Brain pericyte (primary cell): Measurements from ENCODE around the gene LY6G6D.
A peak's percentile ranks its signal among the peaks of the same experiment; 100 is the strongest.
"Not testable (repeated sequence)": the region's sequence is repeated elsewhere in the genome, so short reads cannot be mapped to it uniquely, and the experiment has no call there.

Source experiments
- DNase-seq: peaks from one replicate; pipeline ENCODE4 v3.0.0-alpha.2; 2012; ENCODE audit warnings: low read depth, low spot score

Gene LY6G6D

GRCh38 chr6:31692353-31692752, 22.8 kb upstream of the LY6G6D start:
- no peak for DNase-seq

DNA sequence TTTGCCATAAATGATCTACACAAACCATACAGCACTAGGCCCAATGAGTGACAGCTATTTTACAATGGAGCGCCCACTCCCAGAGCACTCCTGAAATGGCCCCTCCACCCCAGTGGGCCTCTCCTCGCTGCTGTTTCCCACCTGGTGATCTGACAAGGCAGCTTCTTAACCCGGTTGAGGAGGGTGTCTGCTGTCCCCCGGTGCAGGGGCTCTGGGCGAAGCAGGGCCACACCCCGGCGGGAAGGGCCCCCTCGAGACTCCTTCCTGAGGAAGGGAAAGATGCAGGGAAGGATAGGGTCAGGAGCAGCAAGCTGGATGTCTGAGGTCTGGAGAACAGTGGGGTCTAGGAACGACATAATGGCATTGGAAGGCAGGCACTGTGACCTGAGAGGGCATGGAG, 22.3 kb upstream of the LY6G6D start:
- no peak for DNase-seq

DNA sequence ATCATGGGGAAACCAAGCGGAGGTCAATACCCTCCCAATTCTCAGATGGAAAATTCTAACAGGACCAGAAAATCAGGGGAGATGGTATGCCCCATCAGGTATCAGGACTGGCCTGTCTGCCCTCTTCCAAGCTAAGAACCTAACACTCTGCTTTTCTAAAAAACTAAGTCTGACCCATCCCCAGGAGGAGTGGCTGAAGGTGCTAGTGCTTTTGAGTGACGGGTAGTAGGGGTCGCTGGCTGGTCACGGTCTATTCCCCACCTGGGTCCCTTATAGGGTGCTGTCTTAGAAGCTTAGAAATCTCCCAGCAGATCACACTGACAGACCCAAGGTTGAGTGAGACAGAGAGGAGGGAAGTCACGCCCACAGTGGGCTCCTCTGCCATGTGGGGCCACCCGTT, 21.6 kb upstream of the LY6G6D start:
- DNase-seq = no peak

DNA sequence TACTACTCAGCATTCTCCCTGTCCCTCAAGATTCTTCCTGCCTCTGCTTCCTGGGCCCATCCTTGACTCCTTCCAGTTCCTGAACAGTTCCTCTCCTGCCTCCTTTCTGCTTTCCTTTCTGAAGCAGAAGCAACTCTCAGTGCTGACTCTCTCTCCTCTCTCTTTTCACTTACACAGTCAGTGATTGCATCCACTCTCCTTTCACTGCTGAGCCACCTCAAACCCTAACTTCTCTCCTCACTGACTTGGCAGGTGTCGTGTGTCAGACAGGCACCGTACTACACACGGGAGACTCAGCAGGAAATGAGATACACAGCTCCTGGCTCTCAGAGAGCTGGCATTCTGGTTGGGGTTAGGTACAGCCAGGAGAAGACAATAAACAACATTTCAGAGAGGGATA, 17.6 kb upstream of the LY6G6D start:
- no peak for DNase-seq

GRCh38 chr6:31700740-31701401, 14.3 kb upstream of the LY6G6D start:
- no peak for DNase-seq

DNA sequence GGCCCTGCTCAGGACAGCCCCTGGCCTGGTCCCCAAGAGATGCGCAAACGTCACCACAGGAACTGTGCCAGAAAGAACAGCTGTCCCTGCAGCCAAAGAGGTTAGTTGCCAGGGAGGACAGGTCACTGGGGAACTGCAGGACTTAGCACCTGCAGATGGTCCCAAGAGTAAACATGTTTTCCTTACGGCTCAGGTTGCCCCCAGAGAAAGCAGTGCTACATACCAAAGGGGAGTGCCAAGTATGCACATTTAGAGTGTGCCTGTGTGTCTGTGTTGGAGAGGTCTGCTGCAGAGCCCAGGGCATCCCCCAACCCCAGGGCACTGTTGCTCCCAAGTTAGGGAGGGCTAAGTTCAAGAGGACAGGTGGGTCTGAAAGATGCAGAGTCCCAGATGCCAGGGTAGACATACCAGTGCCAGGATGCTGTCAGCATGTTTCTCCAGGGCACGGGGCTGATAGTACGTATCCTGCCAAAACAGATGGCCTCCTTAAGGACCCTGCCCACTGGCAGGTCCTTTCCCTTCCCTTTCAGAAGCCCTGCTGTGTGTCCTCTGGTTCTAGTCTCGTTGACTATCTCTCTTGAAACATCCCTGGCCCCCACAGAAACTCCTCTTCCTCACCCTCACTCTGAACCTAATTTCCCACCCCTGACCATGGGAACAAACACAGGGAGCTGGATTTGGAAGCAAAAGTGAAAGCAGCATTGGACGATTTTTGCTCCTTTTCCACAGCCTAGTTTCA, 13.3 kb upstream of the LY6G6D start:
- no peak for DNase-seq

- no peak for DNase-seq
These were observed 12.7 kb upstream of the LY6G6D start for GRCh38 chr6:31702405-31702818.

GRCh38 chr6:31702819-31703716, 12.1 kb upstream of the LY6G6D start, which contains the start of gene ABHD16A:
TSS of gene ABHD16A (minus strand) at chr6:31703324. CDS start at chr6:31703281, 43 bp downstream.
- DNase-seq = peak; percentile 96

GRCh38 chr6:31705931-31706330, 9.2 kb upstream of the LY6G6D start:
- DNase-seq = no peak

DNA sequence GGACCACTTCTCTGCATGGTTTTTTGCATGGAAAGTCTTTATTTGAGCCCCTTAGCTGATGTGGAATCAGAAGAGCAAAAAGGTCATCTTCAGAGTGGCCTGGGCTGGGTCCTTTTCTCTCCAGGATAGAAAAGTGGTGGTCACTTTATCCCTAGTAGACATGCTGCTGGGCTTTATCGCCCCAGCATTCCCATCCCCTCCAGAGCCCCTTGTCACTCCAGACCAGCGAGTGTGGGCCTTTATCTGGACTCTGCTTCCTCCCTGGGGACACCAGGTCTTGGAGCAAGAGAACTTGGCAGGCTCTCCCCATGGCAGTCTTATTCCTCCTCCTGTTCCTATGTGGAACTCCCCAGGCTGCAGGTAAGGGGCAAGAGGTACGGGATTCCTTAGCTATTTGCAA, 8.5 kb upstream of the LY6G6D start, which contains the start of gene LY6G6F:
LY6G6F (plus strand) TSS at position 268 of the 400 bp plus-strand sequence; CDS start at position 309, 41 bp downstream.
- no peak for DNase-seq

GRCh38 chr6:31707701-31708100, 7.4 kb upstream of the LY6G6D start:
- no peak for DNase-seq

DNA sequence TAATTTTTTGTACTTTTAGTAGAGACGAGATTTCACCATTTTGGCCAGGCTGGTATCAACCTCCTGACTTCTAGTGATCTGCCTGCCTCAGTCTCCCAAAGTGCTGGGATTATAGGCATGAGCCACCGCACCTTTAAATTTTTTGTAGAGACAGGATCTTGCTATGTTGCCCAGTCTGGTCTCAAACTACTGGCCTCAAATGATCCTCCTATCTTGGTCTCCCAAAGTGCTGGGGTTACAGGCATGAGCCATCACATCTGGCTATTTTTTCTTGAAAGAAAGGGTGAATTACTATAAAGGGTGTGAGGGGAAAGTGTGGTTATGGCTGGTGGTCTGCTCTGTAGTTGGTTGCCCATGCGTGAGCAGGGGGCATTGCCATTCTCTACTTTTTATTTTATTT, 6.9 kb upstream of the LY6G6D start:
- DNase-seq = no peak

- not testable (repeated sequence) for DNase-seq
These were observed 6.0 kb upstream of the LY6G6D start for GRCh38 chr6:31709157-31709556.

DNA sequence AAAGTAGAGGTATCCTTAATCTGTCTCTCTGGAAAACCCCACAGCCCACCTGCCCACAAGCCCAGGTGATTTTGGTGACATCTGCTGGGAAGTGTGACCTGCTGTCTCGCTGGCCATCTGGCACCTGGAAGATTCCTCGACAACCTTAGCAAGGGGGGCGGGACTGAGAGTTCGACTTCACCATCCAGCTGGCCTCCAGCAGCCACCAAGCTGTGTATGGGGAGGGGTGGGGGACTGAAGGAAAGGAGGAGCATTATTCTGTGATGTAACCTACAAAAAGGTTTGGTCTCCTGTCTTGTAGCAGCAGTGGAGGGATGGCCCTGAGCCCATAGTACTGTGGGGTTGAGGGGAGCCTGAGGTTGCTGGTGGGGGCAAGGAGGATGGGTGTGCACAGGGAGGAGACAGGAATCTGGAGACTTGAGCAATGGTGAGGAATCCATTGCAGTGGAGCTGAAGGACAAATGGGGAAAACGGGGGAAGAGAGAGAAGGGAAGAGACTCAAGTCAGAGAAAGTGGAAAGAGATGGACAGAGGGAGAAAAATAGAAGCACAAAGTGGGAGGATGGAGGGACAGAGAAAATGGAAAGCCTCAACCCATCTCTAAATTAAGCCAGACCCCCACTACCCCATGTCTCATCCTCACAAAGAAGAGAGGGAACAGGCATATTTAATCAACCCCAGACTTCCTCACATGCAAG, 4.5 kb upstream of the LY6G6D start:
- DNase-seq = no peak

GRCh38 chr6:31711233-31711632, 3.9 kb upstream of the LY6G6D start:
- DNase-seq = no peak

GRCh38 chr6:31712296-31712695, 2.9 kb upstream of the LY6G6D start:
- no peak for DNase-seq

DNA sequence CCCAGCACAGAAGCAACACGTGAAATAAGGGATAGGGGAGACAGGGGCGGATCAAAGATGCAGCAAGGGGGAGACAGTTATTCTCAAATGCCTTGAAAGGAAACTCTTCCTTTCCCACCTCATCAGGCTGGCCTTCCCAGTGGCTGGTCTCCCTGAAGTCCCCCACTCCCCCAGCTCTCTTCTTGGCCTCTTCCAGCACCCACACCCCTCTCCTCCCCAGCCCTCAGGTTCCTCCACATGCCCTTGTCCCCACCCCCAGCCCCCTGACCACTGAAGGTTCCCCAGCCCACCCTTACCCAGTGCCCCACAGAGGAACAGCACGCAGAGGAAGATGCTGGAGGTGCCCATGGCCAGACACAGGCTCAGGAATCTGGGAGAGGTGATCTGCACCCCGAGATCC, 1.7 kb upstream of the LY6G6D start:
- DNase-seq = no peak

DNA sequence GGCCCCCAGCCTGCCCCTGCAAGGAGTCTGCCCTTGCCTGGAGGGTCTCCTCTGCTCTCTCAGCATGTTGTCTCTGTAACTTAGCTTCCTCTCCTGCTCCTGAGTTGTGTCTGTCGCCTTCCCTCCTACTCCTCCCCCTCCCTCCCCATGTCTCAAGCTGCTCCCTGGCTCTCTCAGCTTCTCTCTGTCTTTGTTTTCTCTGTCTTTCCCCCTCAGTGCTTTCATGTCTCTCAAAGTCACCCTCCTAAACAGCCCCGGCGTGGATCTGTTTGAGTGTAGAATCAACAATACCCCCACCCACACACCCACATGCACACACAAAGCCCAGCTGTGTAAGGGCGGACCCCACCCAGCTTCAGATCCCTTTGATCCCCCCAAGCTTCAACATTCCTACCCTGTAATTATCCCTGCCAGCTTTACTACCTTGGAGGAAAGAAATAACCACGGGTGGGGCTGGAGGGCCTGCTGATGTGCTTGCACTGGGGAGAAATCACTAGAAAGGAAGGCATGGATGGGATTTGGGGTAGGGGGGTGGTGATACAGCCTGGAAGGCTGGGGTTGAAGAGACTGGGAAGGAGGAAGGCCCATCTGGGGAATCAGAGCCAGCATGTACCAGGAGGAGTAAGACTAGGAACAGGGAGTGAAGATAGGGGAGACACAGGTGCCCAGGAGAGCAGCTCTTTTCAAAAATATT, 1.0 kb upstream of the LY6G6D start:
- DNase-seq = no peak

- no peak for DNase-seq
These were observed 2.5 kb downstream of the LY6G6D start for GRCh38 chr6:31717499-31718222.

- DNase-seq = no peak
These were observed 3.1 kb downstream of the LY6G6D start for GRCh38 chr6:31718265-31718664.
